Measurements from ENCODE around the gene AP4E1. TPM values are rescaled to one million over a fixed set of nuclear protein-coding genes. Genes with fewer than 3 reads are reported as not detected.

AP4E1 gene
- total and polyA plus RNA-seq, 2 of the 4 experiments (the other 2 are of a cell fraction), result 3.1 to 6.8 TPM

DNA sequence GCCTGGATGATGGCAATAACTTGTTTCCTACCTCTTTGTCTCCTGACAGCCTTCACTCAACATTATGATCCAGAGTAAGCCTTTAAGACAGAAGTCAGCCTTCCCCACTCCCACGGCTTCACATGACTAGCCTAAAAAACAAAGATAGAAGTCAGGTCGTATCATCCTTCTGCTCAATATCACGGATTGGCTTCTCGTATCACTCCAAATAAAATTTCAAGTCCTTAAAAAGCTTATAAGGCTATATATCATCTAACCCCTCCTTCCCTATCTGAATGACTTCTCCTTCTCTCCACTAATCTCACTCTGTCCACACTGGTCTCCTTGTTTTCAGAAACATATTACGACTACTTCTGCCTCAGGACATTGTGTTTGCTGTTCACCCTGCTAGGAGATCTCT, 47.7 kb upstream of the AP4E1 start:
- Histone ChIP-seq H2BK5ac (ENCODE audit: low read depth, low read length, poor library complexity, severe bottlenecking) (no peak overlapping the region), H4K5ac (ENCODE audit: low read depth, low read length) (no peak overlapping the region), H2AFZ (replicated peaks; ENCODE audit: low read length, poor library complexity) (no peak overlapping the region), H2AK5ac (ENCODE audit: low read depth, low read length) (no peak overlapping the region), H2BK120ac (ENCODE audit: low read depth, low read length) (no peak overlapping the region), H2AK9ac (replicated peaks; ENCODE audit: low read depth, low read length, poor library complexity) (no peak overlapping the region), H3K9ac (ENCODE audit: low read depth, low read length) (no peak overlapping the region), H3K9me3 (ENCODE audit: control insufficient read depth, insufficient read depth, low read length) (no peaks in the 10 kb centered on the region), H3K27ac (ENCODE audit: insufficient read depth, low read length) (no peak overlapping the region), H3K36me3 (ENCODE audit: control insufficient read depth, insufficient read depth, low read length) (no peaks in the 10 kb centered on the region), H3K4me3 (ENCODE audit: insufficient read depth, low read depth, low read length) (no peak overlapping the region), H3K4me1 (ENCODE audit: control insufficient read depth, insufficient read depth, low read length) (no peaks in the 10 kb centered on the region), H3K4ac (ENCODE audit: low read depth, low read length) (no peak overlapping the region), H3K27me3 (ENCODE audit: control insufficient read depth, insufficient read depth, low read length) (peaks cover 21% of the 10 kb centered on the region), H4K20me1 (ENCODE audit: insufficient read depth, low read length) (no peaks in the 10 kb centered on the region), H3K9me1 (ENCODE audit: insufficient read depth, low read length) (peaks cover 5% of the 10 kb centered on the region; the same call in 1 of the 2 replicates), H4K8ac (ENCODE audit: low read depth in 2 of 2, low read length in 2 of 2) (no peak overlapping the region), H3K79me1 (ENCODE audit: low read depth in 1 of 2, low read length in 2 of 2) (no peaks in the 10 kb centered on the region), H3K18ac (ENCODE audit: low read depth, low read length) (no peak overlapping the region), H3K23ac (ENCODE audit: low read depth, low read length) (no peak overlapping the region), H3K14ac (replicated peaks; ENCODE audit: low read depth, low read length) (no peak overlapping the region), H3K4me2 (ENCODE audit: low read depth, low read length) (no peak overlapping the region), H3K56ac (ENCODE audit: extremely low read depth, insufficient read depth, low read length) (no peak overlapping the region), H4K91ac (ENCODE audit: insufficient read depth, low read depth, low read length) (no peak overlapping the region), H2BK20ac (ENCODE audit: low read depth, low read length) (no peak overlapping the region), H2BK15ac (ENCODE audit: low read depth, low read length) (no peak overlapping the region)
- ChIA-PET POLR2A (ENCODE audit: unreplicated experiment) (no interaction called here), CTCF (interaction anchor here (0.6 to 0.8 kb wide), 2 partner anchors 16 to 25 kb away, joined by 3 read pairs; no protein-coding TSS in a partner anchor)
- in situ Hi-C loops (cut with MboI; ENCODE audit: low sequenced_read_pairs), result no loop called here
- ATAC-seq (ENCODE audit: low read depth) (no peak), DNase-seq (no peak)
- intact Hi-C loops (cut with micrococcal nuclease), result loop anchor here (5.0 kb wide), 1 partner anchor 44 kb away; no protein-coding TSS in a partner anchor
- WGBS, 2 experiments (ENCODE audit: extremely low coverage in 2 of 2, insufficient read length in 1 of 2), result 79% methylated on average over 5 of the region's 5 CpGs; no CpG with 5 or more reads in 1 of the 2 experiments
- dilution Hi-C loops (cut with HindIII; ENCODE audit: low sequenced_read_pairs, unreplicated experiment), result no loop called here
- TF ChIP-seq CTCF (conservative IDR thresholded peaks at IDR 0.05; ENCODE audit: low read depth, low read length) (no peak), MXI1 (IDR thresholded peaks at IDR 0.05; ENCODE audit: borderline replicate concordance, low read depth, low read length) (no peak), CEBPB (IDR thresholded peaks at IDR 0.05; ENCODE audit: low read depth, low read length) (no peak), POLR2A (IDR thresholded peaks at IDR 0.05; ENCODE audit: low read depth, low read length) (no peak), SMC3 (IDR thresholded peaks at IDR 0.05; ENCODE audit: low read depth, low read length) (no peak), RFX5 (IDR thresholded peaks at IDR 0.05; ENCODE audit: low read depth, low read length) (no peak)
- no TSS peak for BruUV-seq (replicated peaks)

Data from IMR-90 (cell line).